Ovary (tissue), 3 donors: Measurements from ENCODE around the gene TREM1.

ENCODE experiments used
- EP300 ChIP-seq: sonication (generic); formaldehyde crosslinking; IDR thresholded peaks from one replicate; pipeline ENCODE4 v1.6.1; 2017; ENCODE audit warnings: antibody characterized with exemption
- POLR2A ChIP-seq: fragments of 450-650 bp; IDR thresholded peaks from one replicate; pipeline ENCODE4 v1.6.1; 2017; ENCODE audit warnings: antibody characterized with exemption, mild to moderate bottlenecking, moderate library complexity
- TF ChIP-seq, protein P1 (sequence below), 3 donors: fragments of 450-650 bp in 2 of 3; fragments of 200-600 bp in 1 of 3; IDR thresholded peaks; one replicate each; pipeline versions ENCODE4 v1.5.1 to v1.8.0; 2016 to 2022; ENCODE audit warnings: antibody characterized with exemption in 3 of 3, mild to moderate bottlenecking in 1 of 3
- donor health status: DM: no; HTN: no; CAD: no.

DNA sequence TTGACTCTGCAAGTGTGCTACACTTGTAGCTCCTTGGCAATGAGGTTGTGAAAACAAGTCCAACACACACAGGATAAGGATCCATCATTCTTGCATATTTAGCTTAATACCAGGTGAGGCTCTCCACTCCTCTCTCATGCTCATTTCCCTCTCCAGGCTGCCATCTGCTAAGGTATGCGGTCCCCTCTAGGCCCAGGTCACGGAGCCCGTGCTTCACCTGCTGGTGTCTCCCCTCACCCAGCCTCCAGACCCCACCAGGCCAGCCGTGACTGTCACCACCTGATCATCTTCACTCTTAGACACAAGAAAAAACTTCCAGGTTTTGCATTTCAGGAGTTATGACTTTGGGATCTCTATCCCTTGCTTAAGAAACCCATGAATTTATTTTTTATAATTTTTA is 34.7 kb upstream of the TREM1 start:
- TF ChIP-seq, protein P1, sequence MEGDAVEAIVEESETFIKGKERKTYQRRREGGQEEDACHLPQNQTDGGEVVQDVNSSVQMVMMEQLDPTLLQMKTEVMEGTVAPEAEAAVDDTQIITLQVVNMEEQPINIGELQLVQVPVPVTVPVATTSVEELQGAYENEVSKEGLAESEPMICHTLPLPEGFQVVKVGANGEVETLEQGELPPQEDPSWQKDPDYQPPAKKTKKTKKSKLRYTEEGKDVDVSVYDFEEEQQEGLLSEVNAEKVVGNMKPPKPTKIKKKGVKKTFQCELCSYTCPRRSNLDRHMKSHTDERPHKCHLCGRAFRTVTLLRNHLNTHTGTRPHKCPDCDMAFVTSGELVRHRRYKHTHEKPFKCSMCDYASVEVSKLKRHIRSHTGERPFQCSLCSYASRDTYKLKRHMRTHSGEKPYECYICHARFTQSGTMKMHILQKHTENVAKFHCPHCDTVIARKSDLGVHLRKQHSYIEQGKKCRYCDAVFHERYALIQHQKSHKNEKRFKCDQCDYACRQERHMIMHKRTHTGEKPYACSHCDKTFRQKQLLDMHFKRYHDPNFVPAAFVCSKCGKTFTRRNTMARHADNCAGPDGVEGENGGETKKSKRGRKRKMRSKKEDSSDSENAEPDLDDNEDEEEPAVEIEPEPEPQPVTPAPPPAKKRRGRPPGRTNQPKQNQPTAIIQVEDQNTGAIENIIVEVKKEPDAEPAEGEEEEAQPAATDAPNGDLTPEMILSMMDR (IDR thresholded peaks at IDR 0.05), result no peak
- TF ChIP-seq POLR2A (no peak), EP300 (no peak)
